Measurements from ENCODE around the gene RPL13A. TPM values are rescaled to one million over a fixed set of nuclear protein-coding genes. Genes with fewer than 3 reads are reported as not detected.

Gene RPL13A
- total and polyA plus RNA-seq, 2 of the 13 experiments (the other 11 are each of a cell fraction or from before 2014, with no cell fraction given): 2,601 to 3,407 TPM

DNA sequence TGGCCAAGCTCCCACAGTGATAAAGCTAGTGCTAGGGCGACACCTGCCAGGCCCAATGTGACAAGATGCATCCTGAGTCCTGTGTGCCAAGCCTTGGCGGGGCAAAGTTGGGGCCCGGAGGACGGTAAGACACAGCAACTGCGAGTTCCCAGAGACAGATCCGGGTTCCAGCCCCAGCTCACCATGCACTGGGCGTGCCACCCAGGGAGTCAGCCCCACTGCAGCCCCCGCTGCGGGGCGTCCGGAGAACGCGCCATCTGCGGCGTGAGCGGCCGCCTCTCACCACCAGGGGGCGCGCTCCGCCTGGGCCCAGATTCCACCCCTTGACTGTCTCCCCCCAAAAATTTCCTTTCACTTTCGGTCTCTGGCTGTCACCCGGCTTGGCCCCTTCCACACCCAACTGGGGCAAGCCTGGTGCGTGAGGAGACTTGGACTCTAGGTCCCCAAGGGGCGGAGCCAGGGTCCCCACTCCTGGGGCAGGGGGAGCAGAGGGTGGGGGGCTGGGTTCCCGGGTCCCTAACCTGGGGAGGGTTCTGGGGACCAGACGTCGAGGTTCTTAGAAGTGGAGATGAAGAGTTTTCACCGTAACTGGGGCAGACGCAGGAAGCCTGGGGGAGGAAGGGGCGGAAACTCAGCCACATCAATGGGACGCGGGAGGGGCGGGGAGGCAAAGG is 13.4 kb upstream of the RPL13A start, which contains the start of gene FLT3LG (continued):
- TF ChIP-seq ZNF839 (CRISPR knock-in tag; IDR thresholded peaks at IDR 0.05; ENCODE audit: borderline replicate concordance) (0 out of 2 replicates have a peak, but pooled peaks have one; percentile 36), ZNF3 (CRISPR knock-in tag; IDR thresholded peaks at IDR 0.05) (no peak), ZNF230 (CRISPR knock-in tag; IDR thresholded peaks at IDR 0.05) (no peak), RORA (CRISPR knock-in tag; IDR thresholded peaks at IDR 0.05) (no peak), SNRNP70 (IDR thresholded peaks at IDR 0.05; ENCODE audit: low read depth, low read length) (no peak), REPIN1 (CRISPR knock-in tag; IDR thresholded peaks at IDR 0.05; ENCODE audit: borderline replicate concordance, low read depth) (0 out of 2 replicates have a peak, but pooled peaks have one; percentile 26), ZNF451 (CRISPR knock-in tag; IDR thresholded peaks at IDR 0.05) (0 out of 2 replicates have a peak, but pooled peaks have one; percentile 16), ZNF101 (CRISPR knock-in tag; IDR thresholded peaks at IDR 0.05; ENCODE audit: borderline replicate concordance, low read depth) (no peak), KLF9 (CRISPR knock-in tag; IDR thresholded peaks at IDR 0.05; ENCODE audit: low read depth) (no peak), RFX3 (CRISPR knock-in tag; IDR thresholded peaks at IDR 0.05) (no peak), RFXAP (CRISPR knock-in tag; IDR thresholded peaks at IDR 0.05; ENCODE audit: borderline replicate concordance) (no peak), PHF21A (CRISPR knock-in tag; IDR thresholded peaks at IDR 0.05) (no peak), CENPT (CRISPR knock-in tag; IDR thresholded peaks at IDR 0.05; ENCODE audit: low read depth) (no peak), ONECUT2 (CRISPR knock-in tag; IDR thresholded peaks at IDR 0.05) (no peak), JARID2 (CRISPR knock-in tag; IDR thresholded peaks at IDR 0.05; ENCODE audit: insufficient replicate concordance) (no peak), ZC3H4 (CRISPR knock-in tag; IDR thresholded peaks at IDR 0.05; ENCODE audit: borderline replicate concordance) (no peak)
- TF ChIP-seq, protein P1, sequence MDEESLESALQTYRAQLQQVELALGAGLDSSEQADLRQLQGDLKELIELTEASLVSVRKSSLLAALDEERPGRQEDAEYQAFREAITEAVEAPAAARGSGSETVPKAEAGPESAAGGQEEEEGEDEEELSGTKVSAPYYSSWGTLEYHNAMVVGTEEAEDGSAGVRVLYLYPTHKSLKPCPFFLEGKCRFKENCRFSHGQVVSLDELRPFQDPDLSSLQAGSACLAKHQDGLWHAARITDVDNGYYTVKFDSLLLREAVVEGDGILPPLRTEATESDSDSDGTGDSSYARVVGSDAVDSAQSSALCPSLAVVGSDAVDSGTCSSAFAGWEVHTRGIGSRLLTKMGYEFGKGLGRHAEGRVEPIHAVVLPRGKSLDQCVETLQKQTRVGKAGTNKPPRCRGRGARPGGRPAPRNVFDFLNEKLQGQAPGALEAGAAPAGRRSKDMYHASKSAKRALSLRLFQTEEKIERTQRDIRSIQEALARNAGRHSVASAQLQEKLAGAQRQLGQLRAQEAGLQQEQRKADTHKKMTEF (CRISPR knock-in tag; IDR thresholded peaks at IDR 0.05): peak; percentile 42; the same call in 1 of the 2 replicates
- TF ChIP-seq, protein P2, sequence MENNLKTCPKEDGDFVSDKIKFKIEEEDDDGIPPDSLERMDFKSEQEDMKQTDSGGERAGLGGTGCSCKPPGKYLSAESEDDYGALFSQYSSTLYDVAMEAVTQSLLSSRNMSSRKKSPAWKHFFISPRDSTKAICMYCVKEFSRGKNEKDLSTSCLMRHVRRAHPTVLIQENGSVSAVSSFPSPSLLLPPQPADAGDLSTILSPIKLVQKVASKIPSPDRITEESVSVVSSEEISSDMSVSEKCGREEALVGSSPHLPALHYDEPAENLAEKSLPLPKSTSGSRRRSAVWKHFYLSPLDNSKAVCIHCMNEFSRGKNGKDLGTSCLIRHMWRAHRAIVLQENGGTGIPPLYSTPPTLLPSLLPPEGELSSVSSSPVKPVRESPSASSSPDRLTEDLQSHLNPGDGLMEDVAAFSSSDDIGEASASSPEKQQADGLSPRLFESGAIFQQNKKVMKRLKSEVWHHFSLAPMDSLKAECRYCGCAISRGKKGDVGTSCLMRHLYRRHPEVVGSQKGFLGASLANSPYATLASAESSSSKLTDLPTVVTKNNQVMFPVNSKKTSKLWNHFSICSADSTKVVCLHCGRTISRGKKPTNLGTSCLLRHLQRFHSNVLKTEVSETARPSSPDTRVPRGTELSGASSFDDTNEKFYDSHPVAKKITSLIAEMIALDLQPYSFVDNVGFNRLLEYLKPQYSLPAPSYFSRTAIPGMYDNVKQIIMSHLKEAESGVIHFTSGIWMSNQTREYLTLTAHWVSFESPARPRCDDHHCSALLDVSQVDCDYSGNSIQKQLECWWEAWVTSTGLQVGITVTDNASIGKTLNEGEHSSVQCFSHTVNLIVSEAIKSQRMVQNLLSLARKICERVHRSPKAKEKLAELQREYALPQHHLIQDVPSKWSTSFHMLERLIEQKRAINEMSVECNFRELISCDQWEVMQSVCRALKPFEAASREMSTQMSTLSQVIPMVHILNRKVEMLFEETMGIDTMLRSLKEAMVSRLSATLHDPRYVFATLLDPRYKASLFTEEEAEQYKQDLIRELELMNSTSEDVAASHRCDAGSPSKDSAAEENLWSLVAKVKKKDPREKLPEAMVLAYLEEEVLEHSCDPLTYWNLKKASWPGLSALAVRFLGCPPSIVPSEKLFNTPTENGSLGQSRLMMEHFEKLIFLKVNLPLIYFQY (CRISPR knock-in tag; IDR thresholded peaks at IDR 0.05; ENCODE audit: borderline replicate concordance): peak; percentile 70; the same call in 1 of the 2 replicates
- TF ChIP-seq, protein P3, sequence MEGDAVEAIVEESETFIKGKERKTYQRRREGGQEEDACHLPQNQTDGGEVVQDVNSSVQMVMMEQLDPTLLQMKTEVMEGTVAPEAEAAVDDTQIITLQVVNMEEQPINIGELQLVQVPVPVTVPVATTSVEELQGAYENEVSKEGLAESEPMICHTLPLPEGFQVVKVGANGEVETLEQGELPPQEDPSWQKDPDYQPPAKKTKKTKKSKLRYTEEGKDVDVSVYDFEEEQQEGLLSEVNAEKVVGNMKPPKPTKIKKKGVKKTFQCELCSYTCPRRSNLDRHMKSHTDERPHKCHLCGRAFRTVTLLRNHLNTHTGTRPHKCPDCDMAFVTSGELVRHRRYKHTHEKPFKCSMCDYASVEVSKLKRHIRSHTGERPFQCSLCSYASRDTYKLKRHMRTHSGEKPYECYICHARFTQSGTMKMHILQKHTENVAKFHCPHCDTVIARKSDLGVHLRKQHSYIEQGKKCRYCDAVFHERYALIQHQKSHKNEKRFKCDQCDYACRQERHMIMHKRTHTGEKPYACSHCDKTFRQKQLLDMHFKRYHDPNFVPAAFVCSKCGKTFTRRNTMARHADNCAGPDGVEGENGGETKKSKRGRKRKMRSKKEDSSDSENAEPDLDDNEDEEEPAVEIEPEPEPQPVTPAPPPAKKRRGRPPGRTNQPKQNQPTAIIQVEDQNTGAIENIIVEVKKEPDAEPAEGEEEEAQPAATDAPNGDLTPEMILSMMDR (CRISPR knock-in tag; IDR thresholded peaks at IDR 0.05): peak; percentile 95
- TF ChIP-seq, protein P4, sequence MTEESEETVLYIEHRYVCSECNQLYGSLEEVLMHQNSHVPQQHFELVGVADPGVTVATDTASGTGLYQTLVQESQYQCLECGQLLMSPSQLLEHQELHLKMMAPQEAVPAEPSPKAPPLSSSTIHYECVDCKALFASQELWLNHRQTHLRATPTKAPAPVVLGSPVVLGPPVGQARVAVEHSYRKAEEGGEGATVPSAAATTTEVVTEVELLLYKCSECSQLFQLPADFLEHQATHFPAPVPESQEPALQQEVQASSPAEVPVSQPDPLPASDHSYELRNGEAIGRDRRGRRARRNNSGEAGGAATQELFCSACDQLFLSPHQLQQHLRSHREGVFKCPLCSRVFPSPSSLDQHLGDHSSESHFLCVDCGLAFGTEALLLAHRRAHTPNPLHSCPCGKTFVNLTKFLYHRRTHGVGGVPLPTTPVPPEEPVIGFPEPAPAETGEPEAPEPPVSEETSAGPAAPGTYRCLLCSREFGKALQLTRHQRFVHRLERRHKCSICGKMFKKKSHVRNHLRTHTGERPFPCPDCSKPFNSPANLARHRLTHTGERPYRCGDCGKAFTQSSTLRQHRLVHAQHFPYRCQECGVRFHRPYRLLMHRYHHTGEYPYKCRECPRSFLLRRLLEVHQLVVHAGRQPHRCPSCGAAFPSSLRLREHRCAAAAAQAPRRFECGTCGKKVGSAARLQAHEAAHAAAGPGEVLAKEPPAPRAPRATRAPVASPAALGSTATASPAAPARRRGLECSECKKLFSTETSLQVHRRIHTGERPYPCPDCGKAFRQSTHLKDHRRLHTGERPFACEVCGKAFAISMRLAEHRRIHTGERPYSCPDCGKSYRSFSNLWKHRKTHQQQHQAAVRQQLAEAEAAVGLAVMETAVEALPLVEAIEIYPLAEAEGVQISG (CRISPR knock-in tag; IDR thresholded peaks at IDR 0.05): peak; percentile 85

Data from HepG2 (cell line).